ENCODE measurements around the gene LRMDA. TPM values are rescaled to one million over a fixed set of nuclear protein-coding genes. Genes with fewer than 3 reads are reported as not detected.

Gene LRMDA
- total RNA-seq, 5 donors from 2014 or later (not counting 1 experiment from before 2014, with no cell fraction given): 0.30 to 1.2 TPM; not detected in 3

DNA sequence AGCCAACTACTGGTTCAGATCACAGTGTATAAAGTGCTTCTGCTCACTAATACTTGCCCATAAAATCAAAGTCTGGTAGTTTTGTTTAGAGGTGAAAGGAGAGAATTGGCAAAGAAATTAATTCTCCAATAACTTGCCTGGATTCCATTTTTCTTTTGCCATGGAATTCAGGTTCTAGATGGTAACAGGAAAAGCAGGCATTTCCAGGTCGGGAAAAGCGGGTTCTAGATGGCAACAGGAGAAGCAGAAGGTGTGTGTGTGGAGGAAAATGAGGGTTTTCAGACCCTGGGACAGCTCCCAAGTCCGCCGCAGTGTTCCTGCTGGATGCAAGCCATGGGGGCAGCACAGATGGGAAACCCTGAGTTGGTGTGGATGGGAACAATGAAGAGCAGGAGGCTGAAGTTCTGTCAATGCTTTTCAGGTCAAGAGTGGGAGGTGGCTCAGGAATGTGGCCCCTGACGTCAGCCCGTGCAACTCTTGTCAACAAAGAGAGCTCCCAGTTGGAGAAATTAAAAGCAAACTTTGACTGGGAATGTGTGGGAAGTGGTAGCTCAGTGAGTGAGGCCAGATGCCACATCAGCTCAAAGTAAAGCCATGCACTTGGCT lies 696.7 kb downstream of the LRMDA start:
- H3K27ac Mint-ChIP-seq: no peak overlapping the region
- H3K36me3 ChIP-seq (ENCODE audit: control insufficient read depth in 2 of 2, extremely low read depth in 1 of 2, insufficient read depth in 1 of 2, low read length in 1 of 2): no peaks in the 10 kb centered on the region
- no peak for ATAC-seq (replicated peaks in 1 of 4)
- ChIA-PET CTCF (no interaction called here), POLR2A (no interaction called here)
- peaks cover 0 to 6% (median 0%) of the 10 kb centered on the region in 3 donors for H3K4me1 Mint-ChIP-seq
- 77% methylated on average over 6 of the region's 6 CpGs for WGBS (ENCODE audit: insufficient coverage)
- no peak overlapping the region for H3K4me3 ChIP-seq (ENCODE audit: control insufficient read depth in 1 of 2, extremely low read depth in 1 of 2, low read length in 1 of 2)
- no peak overlapping the region for H3K27ac ChIP-seq (ENCODE audit: low read length)
- DNase-seq: no peak
- H3K27me3 ChIP-seq (replicated peaks in 1 of 2; ENCODE audit: control insufficient read depth in 2 of 2, extremely low read depth in 1 of 2, insufficient read depth in 2 of 2, low read length in 1 of 2): no peaks in the 10 kb centered on the region
- H3K36me3 Mint-ChIP-seq: no peaks in the 10 kb centered on the region
- H3K4me3 Mint-ChIP-seq: no peak overlapping the region
- no peaks in the 10 kb centered on the region for H3K9me3 ChIP-seq
- peaks cover 0 to 4% (median 3%) of the 10 kb centered on the region in 3 donors for H3K9me3 Mint-ChIP-seq
- peaks cover 0 to 4% of the 10 kb centered on the region in 2 donors for H3K27me3 Mint-ChIP-seq
- H3K4me1 ChIP-seq (ENCODE audit: control insufficient read depth in 1 of 2, extremely low read depth in 1 of 2, insufficient read depth in 2 of 2, low read length in 2 of 2): peaks cover 0 to 4% of the 10 kb centered on the region in 2 experiments

DNA sequence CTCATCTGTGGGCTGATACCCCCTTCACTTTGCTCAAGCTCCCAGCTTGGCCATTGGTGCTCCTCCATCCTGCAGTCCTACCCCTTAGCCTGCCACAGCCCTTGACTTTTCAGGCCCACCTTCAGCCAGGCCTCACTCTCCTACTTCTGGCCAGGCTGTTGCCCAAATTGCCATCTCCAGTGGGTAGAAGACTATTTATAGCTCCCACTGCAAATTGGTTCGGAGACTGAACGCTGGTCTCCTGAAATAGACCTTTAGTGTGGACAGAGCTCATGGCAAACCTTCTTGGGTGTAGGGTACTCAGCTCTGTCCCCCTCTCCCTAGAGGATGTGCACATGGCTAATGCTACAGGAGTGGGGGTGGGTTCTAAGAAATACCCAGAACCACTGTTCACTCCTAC lies 697.8 kb downstream of the LRMDA start:
- DNase-seq: no peak

DNA sequence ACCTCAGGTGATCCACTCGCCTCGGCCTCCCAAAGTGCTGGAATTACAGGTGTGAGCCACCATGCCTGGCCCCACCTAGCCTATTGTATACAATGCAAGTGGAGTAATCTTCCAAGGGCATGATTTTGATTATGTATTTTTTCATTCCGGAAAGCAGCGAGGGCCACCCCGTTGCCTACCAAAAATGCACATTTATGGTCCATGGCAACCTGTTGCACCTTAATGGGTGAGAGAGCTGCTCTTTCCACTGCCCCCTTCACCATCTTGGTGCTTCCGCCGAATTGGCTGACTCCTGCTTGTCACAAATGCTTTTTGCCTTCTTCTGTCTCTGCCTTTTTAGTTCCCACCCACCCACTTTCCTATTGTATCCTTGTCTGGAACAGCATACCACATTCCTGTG lies 699.5 kb downstream of the LRMDA start:
- Histone ChIP-seq H3K4me1 (ENCODE audit: control insufficient read depth in 1 of 2, extremely low read depth in 1 of 2, insufficient read depth in 2 of 2, low read length in 2 of 2) (peaks cover 0 to 4% of the 10 kb centered on the region in 2 experiments), H3K36me3 (ENCODE audit: control insufficient read depth in 2 of 2, extremely low read depth in 1 of 2, insufficient read depth in 1 of 2, low read length in 1 of 2) (no peaks in the 10 kb centered on the region), H3K27me3 (replicated peaks in 1 of 2; ENCODE audit: control insufficient read depth in 2 of 2, extremely low read depth in 1 of 2, insufficient read depth in 2 of 2, low read length in 1 of 2) (no peaks in the 10 kb centered on the region), H3K9me3 (no peaks in the 10 kb centered on the region), H3K27ac (ENCODE audit: low read length) (no peak overlapping the region), H3K4me3 (ENCODE audit: control insufficient read depth in 1 of 2, extremely low read depth in 1 of 2, low read length in 1 of 2) (no peak overlapping the region)
- no peak overlapping the region for H3K4me3 Mint-ChIP-seq
- no peaks in the 10 kb centered on the region for H3K36me3 Mint-ChIP-seq
- DNase-seq (no peak), ATAC-seq (replicated peaks in 1 of 4) (no peak)
- H3K27ac Mint-ChIP-seq: no peak overlapping the region
- ChIA-PET POLR2A (no interaction called here), CTCF (no interaction called here)
- peaks cover 0 to 6% (median 0%) of the 10 kb centered on the region in 3 donors for H3K4me1 Mint-ChIP-seq
- peaks cover 0 to 4% of the 10 kb centered on the region in 2 donors for H3K27me3 Mint-ChIP-seq
- 91% methylated on average over 6 of the region's 7 CpGs for WGBS (ENCODE audit: insufficient coverage)
- peaks cover 0 to 4% (median 3%) of the 10 kb centered on the region in 3 donors for H3K9me3 Mint-ChIP-seq

More for the DNA sequence above, 697.8 kb downstream of the LRMDA start:
- Mint-ChIP-seq H3K4me1 (peaks cover 0 to 6% (median 0%) of the 10 kb centered on the region in 3 donors), H3K9me3 (peaks cover 0 to 4% (median 3%) of the 10 kb centered on the region in 3 donors), H3K27ac (no peak overlapping the region), H3K27me3 (peaks cover 0 to 4% of the 10 kb centered on the region in 2 donors), H3K36me3 (no peaks in the 10 kb centered on the region), H3K4me3 (no peak overlapping the region)
- Histone ChIP-seq H3K4me1 (ENCODE audit: control insufficient read depth in 1 of 2, extremely low read depth in 1 of 2, insufficient read depth in 2 of 2, low read length in 2 of 2) (peaks cover 0 to 4% of the 10 kb centered on the region in 2 experiments), H3K27me3 (replicated peaks in 1 of 2; ENCODE audit: control insufficient read depth in 2 of 2, extremely low read depth in 1 of 2, insufficient read depth in 2 of 2, low read length in 1 of 2) (no peaks in the 10 kb centered on the region), H3K9me3 (no peaks in the 10 kb centered on the region), H3K27ac (ENCODE audit: low read length) (no peak overlapping the region), H3K36me3 (ENCODE audit: control insufficient read depth in 2 of 2, extremely low read depth in 1 of 2, insufficient read depth in 1 of 2, low read length in 1 of 2) (no peaks in the 10 kb centered on the region), H3K4me3 (ENCODE audit: control insufficient read depth in 1 of 2, extremely low read depth in 1 of 2, low read length in 1 of 2) (no peak overlapping the region)
- ChIA-PET POLR2A (no interaction called here), CTCF (no interaction called here)
- ATAC-seq (replicated peaks in 1 of 4): no peak
- WGBS (ENCODE audit: insufficient coverage): no CpG with 5 or more reads among the region's 2 CpGs

DNA sequence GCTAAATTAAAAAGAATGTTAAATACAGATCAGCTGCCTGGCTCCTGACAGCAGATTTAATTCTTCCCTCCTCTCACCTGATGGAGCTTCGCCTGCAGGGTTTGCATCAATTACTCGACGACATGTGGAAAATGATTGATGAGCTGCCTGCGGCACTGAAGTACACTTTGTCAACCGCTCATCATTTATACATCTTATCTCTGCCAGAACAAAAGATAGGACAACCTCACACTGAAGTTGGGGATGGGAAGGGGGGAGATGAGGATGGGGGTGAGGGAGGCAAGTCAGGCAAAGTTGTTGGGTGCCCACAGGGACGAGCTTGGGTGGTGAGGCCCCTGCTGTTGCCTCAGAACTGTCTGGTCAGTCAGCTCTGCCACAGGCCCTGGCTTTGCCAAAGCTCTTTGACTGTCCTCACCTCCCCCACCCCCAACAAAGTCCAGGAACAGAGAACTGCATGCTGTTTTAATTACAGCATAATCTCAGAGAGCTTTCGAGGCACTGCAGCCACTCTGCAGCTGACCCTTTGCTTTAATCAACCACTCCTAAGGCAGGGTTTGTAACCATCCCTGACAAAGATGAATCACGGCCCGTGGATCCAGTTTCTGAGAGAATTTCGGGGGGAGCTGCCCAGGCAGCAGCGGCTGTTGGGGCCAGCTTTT lies 702.3 kb downstream of the LRMDA start:
- DNase-seq (no peak), ATAC-seq (replicated peaks in 1 of 4) (no peak)
- Histone ChIP-seq H3K36me3 (ENCODE audit: control insufficient read depth in 2 of 2, extremely low read depth in 1 of 2, insufficient read depth in 1 of 2, low read length in 1 of 2) (no peaks in the 10 kb centered on the region), H3K27ac (ENCODE audit: low read length) (no peak overlapping the region), H3K4me3 (ENCODE audit: control insufficient read depth in 1 of 2, extremely low read depth in 1 of 2, low read length in 1 of 2) (no peak overlapping the region), H3K4me1 (ENCODE audit: control insufficient read depth in 1 of 2, extremely low read depth in 1 of 2, insufficient read depth in 2 of 2, low read length in 2 of 2) (no peaks in the 10 kb centered on the region), H3K27me3 (replicated peaks in 1 of 2; ENCODE audit: control insufficient read depth in 2 of 2, extremely low read depth in 1 of 2, insufficient read depth in 2 of 2, low read length in 1 of 2) (no peaks in the 10 kb centered on the region), H3K9me3 (no peaks in the 10 kb centered on the region)
- Mint-ChIP-seq H3K27ac (no peak overlapping the region), H3K27me3 (peaks cover 0 to 1% of the 10 kb centered on the region in 2 donors), H3K4me3 (no peak overlapping the region), H3K9me3 (peaks cover 0 to 4% (median 0%) of the 10 kb centered on the region in 3 donors), H3K36me3 (no peaks in the 10 kb centered on the region), H3K4me1 (peaks cover 0 to 4% (median 0%) of the 10 kb centered on the region in 3 donors)
- POLR2A ChIA-PET: interaction anchor here in 1 of 2 donors (0.6 kb wide), 1 partner anchor 125 kb away, joined by 5 read pairs; no protein-coding TSS in a partner anchor
- 69% methylated on average over 4 of the region's 11 CpGs for WGBS (ENCODE audit: insufficient coverage)
- CTCF ChIA-PET: no interaction called here

DNA sequence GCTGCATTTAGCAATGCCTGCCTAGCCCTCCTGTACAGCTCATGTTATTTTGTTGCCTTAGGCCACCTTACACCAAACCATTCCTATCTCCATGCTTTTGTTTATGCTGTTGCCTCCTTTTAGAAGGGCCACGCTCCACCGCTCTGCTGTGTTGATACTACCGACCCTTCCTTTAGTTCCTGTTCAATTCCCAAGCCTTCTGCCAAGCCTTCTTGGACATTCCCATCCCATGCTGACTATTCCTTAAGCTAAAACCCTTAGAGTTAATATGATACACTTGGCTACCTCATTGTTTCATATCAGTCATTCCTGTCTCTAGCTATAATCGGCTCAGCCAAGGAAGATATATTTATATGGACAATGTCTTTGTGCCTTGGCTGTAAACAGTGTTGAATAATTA lies 705.5 kb downstream of the LRMDA start:
- CTCF ChIA-PET: no interaction called here
- Mint-ChIP-seq H3K27me3 (no peaks in the 10 kb centered on the region), H3K9me3 (peaks cover 0 to 4% (median 0%) of the 10 kb centered on the region in 3 donors)

DNA sequence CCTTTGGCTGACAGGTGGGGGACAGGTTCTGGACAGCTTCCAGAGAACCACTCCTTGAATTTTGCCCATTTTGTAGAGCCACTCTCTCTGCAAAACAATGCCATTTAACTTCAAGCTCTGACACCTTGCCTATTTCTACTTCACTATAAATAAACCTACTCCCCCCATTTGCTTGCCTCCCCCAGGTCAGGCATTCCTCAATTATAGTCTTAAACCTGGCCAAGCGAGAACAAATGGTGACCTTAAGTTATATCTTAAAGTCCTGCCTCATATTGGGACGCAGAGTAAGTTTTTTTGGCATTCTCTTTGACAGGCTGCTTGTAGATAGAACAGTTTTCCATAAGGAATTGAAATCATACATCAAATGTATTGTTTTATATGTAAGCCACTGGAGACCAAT lies 706.9 kb downstream of the LRMDA start:
- Histone ChIP-seq H3K36me3 (ENCODE audit: control insufficient read depth in 2 of 2, extremely low read depth in 1 of 2, insufficient read depth in 1 of 2, low read length in 1 of 2) (no peaks in the 10 kb centered on the region), H3K4me3 (ENCODE audit: control insufficient read depth in 1 of 2, extremely low read depth in 1 of 2, low read length in 1 of 2) (no peak overlapping the region), H3K4me1 (ENCODE audit: control insufficient read depth in 1 of 2, extremely low read depth in 1 of 2, insufficient read depth in 2 of 2, low read length in 2 of 2) (peaks cover 0 to 11% of the 10 kb centered on the region in 2 experiments), H3K9me3 (no peaks in the 10 kb centered on the region), H3K27me3 (replicated peaks in 1 of 2; ENCODE audit: control insufficient read depth in 2 of 2, extremely low read depth in 1 of 2, insufficient read depth in 2 of 2, low read length in 1 of 2) (no peaks in the 10 kb centered on the region), H3K27ac (ENCODE audit: low read length) (no peak overlapping the region)
- peaks cover 5 to 14% (median 5%) of the 10 kb centered on the region in 3 donors for H3K4me1 Mint-ChIP-seq
- ChIA-PET CTCF (no interaction called here), POLR2A (no interaction called here)
- ATAC-seq (replicated peaks in 1 of 4) (no peak), DNase-seq (no peak)
- H3K4me3 Mint-ChIP-seq: no peak overlapping the region
- no peaks in the 10 kb centered on the region for H3K36me3 Mint-ChIP-seq
- H3K27ac Mint-ChIP-seq: no peak overlapping the region
- no CpG with 5 or more reads among the region's 2 CpGs for WGBS (ENCODE audit: insufficient coverage)
- H3K27me3 Mint-ChIP-seq: no peaks in the 10 kb centered on the region
- H3K9me3 Mint-ChIP-seq: no peaks in the 10 kb centered on the region

More for the DNA sequence above, 705.5 kb downstream of the LRMDA start:
- Histone ChIP-seq H3K4me1 (ENCODE audit: control insufficient read depth in 1 of 2, extremely low read depth in 1 of 2, insufficient read depth in 2 of 2, low read length in 2 of 2) (peaks cover 0 to 9% of the 10 kb centered on the region in 2 experiments), H3K36me3 (ENCODE audit: control insufficient read depth in 2 of 2, extremely low read depth in 1 of 2, insufficient read depth in 1 of 2, low read length in 1 of 2) (no peaks in the 10 kb centered on the region), H3K4me3 (ENCODE audit: control insufficient read depth in 1 of 2, extremely low read depth in 1 of 2, low read length in 1 of 2) (no peak overlapping the region), H3K9me3 (no peaks in the 10 kb centered on the region), H3K27ac (ENCODE audit: low read length) (no peak overlapping the region), H3K27me3 (replicated peaks in 1 of 2; ENCODE audit: control insufficient read depth in 2 of 2, extremely low read depth in 1 of 2, insufficient read depth in 2 of 2, low read length in 1 of 2) (no peaks in the 10 kb centered on the region)
- no peak overlapping the region for H3K27ac Mint-ChIP-seq
- H3K4me3 Mint-ChIP-seq: no peak overlapping the region
- 87% methylated on average over 3 of the region's 4 CpGs for WGBS (ENCODE audit: insufficient coverage)
- H3K4me1 Mint-ChIP-seq: peaks cover 5 to 14% (median 5%) of the 10 kb centered on the region in 3 donors
- no peaks in the 10 kb centered on the region for H3K36me3 Mint-ChIP-seq
- POLR2A ChIA-PET: no interaction called here
- ATAC-seq (replicated peaks in 1 of 4) (no peak), DNase-seq (no peak)

Data from T-cell (primary cell).